CD14-positive monocyte (primary cell): Measurements from ENCODE around the gene TIMM9. TPM values are rescaled to one million over a fixed set of nuclear protein-coding genes. Genes with fewer than 3 reads are reported as not detected.

Experiments
- DNase-seq, 3 donors: peaks; one replicate each; pipeline ENCODE4 v3.0.0-alpha.2; 2011 to 2022
- H2AFZ ChIP-seq: 2 replicates; pipeline ENCODE4 v1.6.0; 2012; ENCODE audit warnings: mild to moderate bottlenecking, low read depth, low read length, inconsistent platforms; ENCODE audit not compliant: insufficient read depth, poor library complexity, severe bottlenecking
- H3K27ac ChIP-seq, 2 donors: 1 replicate in 1 of 2; 2 replicates in 1 of 2; pipeline ENCODE4 v1.5.1; 2012 to 2013; ENCODE audit warnings: low read length in 2 of 2, control low read depth in 1 of 2, inconsistent platforms in 1 of 2, low read depth in 1 of 2, mild to moderate bottlenecking in 1 of 2
- H3K27me3 ChIP-seq, 2 donors: one replicate each; pipeline versions ENCODE4 v1.6.0 to v1.6.1; 2011 to 2013; ENCODE audit warnings: low read length in 2 of 2; ENCODE audit not compliant: control insufficient read depth in 2 of 2, insufficient read depth in 2 of 2
- H3K36me3 ChIP-seq, 2 donors: replicated peaks in 1 of 2; 1 replicate in 1 of 2; 2 replicates in 1 of 2; pipeline versions ENCODE4 v1.5.1 to v1.6.1; 2012 to 2013; ENCODE audit warnings: low read length in 2 of 2, control low read depth in 1 of 2, inconsistent platforms in 1 of 2, mild to moderate bottlenecking in 1 of 2; ENCODE audit not compliant: insufficient read depth in 2 of 2, control insufficient read depth in 1 of 2
- H3K4me1 ChIP-seq, 2 donors: 1 replicate in 1 of 2; 2 replicates in 1 of 2; pipeline versions ENCODE4 v1.5.1 to v1.6.1; 2012 to 2013; ENCODE audit warnings: low read length in 2 of 2, control low read depth in 1 of 2, inconsistent platforms in 1 of 2, mild to moderate bottlenecking in 1 of 2, moderate library complexity in 1 of 2; ENCODE audit not compliant: insufficient read depth in 2 of 2, control insufficient read depth in 1 of 2
- H3K4me2 ChIP-seq: replicated peaks from 2 replicates; pipeline ENCODE3; 2012; ENCODE audit warnings: low read length, moderate library complexity, mild to moderate bottlenecking; ENCODE audit not compliant: poor library complexity, severe bottlenecking; ENCODE audit errors: extremely low read depth
- H3K4me3 ChIP-seq, 3 experiments: fragments of 200-600 bp in 1 of 3; sonication (generic) in 1 of 3; replicated peaks in 1 of 3; 1 replicate in 2 of 3; 2 replicates in 1 of 3; pipeline ENCODE4 v1.5.1; 2011 to 2013; ENCODE audit warnings: low read length in 3 of 3, mild to moderate bottlenecking in 3 of 3, control low read depth in 2 of 3, low read depth in 2 of 3, inconsistent platforms in 1 of 3, moderate library complexity in 1 of 3
- H3K79me2 ChIP-seq: 2 replicates; pipeline ENCODE4 v1.6.0; 2012; ENCODE audit warnings: mild to moderate bottlenecking, control low read depth, inconsistent platforms, low read length, moderate library complexity; ENCODE audit not compliant: insufficient read depth
- H3K9ac ChIP-seq: 2 replicates; pipeline ENCODE4 v1.6.0; 2017; ENCODE audit warnings: low read length, mild to moderate bottlenecking; ENCODE audit not compliant: insufficient read depth, poor library complexity, severe bottlenecking
- H3K9me3 ChIP-seq, 2 donors: replicated peaks in 1 of 2; 1 replicate in 1 of 2; 2 replicates in 1 of 2; pipeline versions ENCODE4 v1.5.1 to v1.6.1; 2012 to 2013; ENCODE audit warnings: low read length in 2 of 2, control low read depth in 1 of 2; ENCODE audit not compliant: control insufficient read depth in 1 of 2, insufficient read depth in 1 of 2
- H4K20me1 ChIP-seq: 2 replicates; pipeline ENCODE4 v1.6.0; 2012; ENCODE audit warnings: mild to moderate bottlenecking, low read length, control low read depth, moderate library complexity; ENCODE audit not compliant: insufficient read depth
- H3K27ac Mint-ChIP-seq, 7 donors: one replicate each; pipeline ENCODE4 v1.8.0; 2020; ENCODE audit warnings: mild to moderate bottlenecking in 7 of 7, mixed read lengths in 7 of 7, moderate library complexity in 6 of 7, inconsistent platforms in 2 of 7
- H3K27me3 Mint-ChIP-seq, 3 donors: one replicate each; pipeline ENCODE4 v1.8.0; 2021 to 2022; ENCODE audit warnings: low read depth in 3 of 3, mild to moderate bottlenecking in 3 of 3, mixed read lengths in 3 of 3, moderate library complexity in 3 of 3, inconsistent platforms in 1 of 3
- H3K36me3 Mint-ChIP-seq, 2 donors: one replicate each; pipeline ENCODE4 v1.8.0; 2020; ENCODE audit warnings: mixed read lengths in 2 of 2, inconsistent platforms in 1 of 2, mild to moderate bottlenecking in 1 of 2
- H3K4me1 Mint-ChIP-seq: one replicate; pipeline ENCODE4 v1.8.0; 2020; ENCODE audit warnings: mild to moderate bottlenecking, mixed read lengths
- H3K4me3 Mint-ChIP-seq, 2 donors: one replicate each; pipeline ENCODE4 v1.8.0; 2020; ENCODE audit warnings: mild to moderate bottlenecking in 2 of 2, mixed read lengths in 2 of 2, moderate library complexity in 1 of 2
- H3K9me3 Mint-ChIP-seq, 7 donors: one replicate each; pipeline ENCODE4 v1.8.0; 2020 to 2022; ENCODE audit warnings: mixed read lengths in 7 of 7, mild to moderate bottlenecking in 6 of 7, moderate library complexity in 6 of 7, inconsistent platforms in 2 of 7
- WGBS: methylation state at CpG from one replicate; pipeline ENCODE4 v1.1.5; 2013; ENCODE audit warnings: missing lambda C conversion rate; ENCODE audit not compliant: insufficient coverage; 5-methylcytosine and 5-hydroxymethylcytosine counted together
- intact Hi-C, 2 donors: fragments of 100-400 bp; cut with micrococcal nuclease; formaldehyde crosslinking; loops; one replicate each; pipeline versions ENCODE4 v1.15.0 to v1.15.1; 2023
- polyA plus RNA-seq, 3 donors: library from polyadenylated mRNA; depleted of rRNA in 1 of 3; unstranded in 2 of 3; stranded (reverse) in 1 of 3; fragments of 300-500 nt in 2 of 3; fragments of >200 nt in 1 of 3; fragmentation: Illumina TruSeq in 2 of 3; gene quantifications; 1 replicate in 2 of 3; 2 replicates in 1 of 3; pipeline ENCODE4 v1.2.3, GENCODE V29; 2012 to 2021
- TF ChIP-seq, protein P1 (sequence below): fragments of 200-600 bp; IDR thresholded peaks from one replicate; pipeline ENCODE4 v1.8.0; 2022; ENCODE audit warnings: antibody characterized with exemption, mild to moderate bottlenecking

The TIMM9 gene
- polyA plus RNA-seq, 3 donors = 26.2 to 45.7 (median 29.9) TPM

DNA sequence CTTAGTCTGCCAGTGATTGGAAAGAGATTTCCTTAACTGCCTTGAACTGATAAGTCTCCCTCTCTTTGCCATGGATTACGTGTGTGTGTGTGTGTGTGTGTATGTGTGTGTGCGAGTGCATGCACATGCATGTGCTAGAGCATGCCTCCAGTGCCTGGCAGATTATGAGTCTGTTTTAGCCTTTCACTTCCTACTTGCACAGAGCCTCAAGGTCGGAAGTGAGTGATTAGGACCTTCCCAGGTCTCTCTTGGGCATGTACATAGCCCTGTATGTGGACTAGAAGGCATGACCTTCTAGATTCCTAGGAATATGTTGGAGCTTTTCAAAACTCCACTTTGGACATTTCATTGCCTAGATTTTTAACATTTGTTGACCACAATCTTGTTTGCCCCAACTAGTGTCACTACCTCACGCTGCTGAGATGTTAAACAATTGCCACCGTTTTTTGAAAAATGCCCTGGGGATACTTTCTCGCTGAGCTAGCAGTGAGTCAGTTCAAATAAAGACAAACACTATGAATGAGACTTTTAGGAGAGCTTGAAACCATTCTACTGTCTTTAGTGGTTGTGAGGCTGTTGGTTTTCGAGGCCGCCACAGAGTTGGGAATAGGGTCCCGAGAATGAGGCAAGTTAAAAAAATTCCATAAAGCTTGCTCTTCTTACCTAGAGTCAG lies 28.4 kb upstream of the TIMM9 start:
- Mint-ChIP-seq H3K4me1 (no peaks in the 10 kb centered on the region), H3K9me3 (no peaks in the 10 kb centered on the region), H3K36me3 (peaks cover 63 to 81% of the 10 kb centered on the region in 2 donors), H3K4me3 (no peak overlapping the region), H3K27me3 (peaks cover 0 to 1% (median 0%) of the 10 kb centered on the region in 3 donors), H3K27ac (no peak overlapping the region)
- no peak overlapping the region for H2AFZ ChIP-seq
- H3K27ac ChIP-seq = no peak overlapping the region
- intact Hi-C loops = no loop called here
- no peaks in the 10 kb centered on the region for H3K27me3 ChIP-seq
- H3K4me2 ChIP-seq = no peak overlapping the region
- H3K9ac ChIP-seq = no peak overlapping the region
- H3K4me3 ChIP-seq = no peak overlapping the region
- H3K4me1 ChIP-seq = no peaks in the 10 kb centered on the region
- DNase-seq = no peak
- no peaks in the 10 kb centered on the region for H4K20me1 ChIP-seq
- H3K9me3 ChIP-seq = no peaks in the 10 kb centered on the region
- TF ChIP-seq, protein P1, sequence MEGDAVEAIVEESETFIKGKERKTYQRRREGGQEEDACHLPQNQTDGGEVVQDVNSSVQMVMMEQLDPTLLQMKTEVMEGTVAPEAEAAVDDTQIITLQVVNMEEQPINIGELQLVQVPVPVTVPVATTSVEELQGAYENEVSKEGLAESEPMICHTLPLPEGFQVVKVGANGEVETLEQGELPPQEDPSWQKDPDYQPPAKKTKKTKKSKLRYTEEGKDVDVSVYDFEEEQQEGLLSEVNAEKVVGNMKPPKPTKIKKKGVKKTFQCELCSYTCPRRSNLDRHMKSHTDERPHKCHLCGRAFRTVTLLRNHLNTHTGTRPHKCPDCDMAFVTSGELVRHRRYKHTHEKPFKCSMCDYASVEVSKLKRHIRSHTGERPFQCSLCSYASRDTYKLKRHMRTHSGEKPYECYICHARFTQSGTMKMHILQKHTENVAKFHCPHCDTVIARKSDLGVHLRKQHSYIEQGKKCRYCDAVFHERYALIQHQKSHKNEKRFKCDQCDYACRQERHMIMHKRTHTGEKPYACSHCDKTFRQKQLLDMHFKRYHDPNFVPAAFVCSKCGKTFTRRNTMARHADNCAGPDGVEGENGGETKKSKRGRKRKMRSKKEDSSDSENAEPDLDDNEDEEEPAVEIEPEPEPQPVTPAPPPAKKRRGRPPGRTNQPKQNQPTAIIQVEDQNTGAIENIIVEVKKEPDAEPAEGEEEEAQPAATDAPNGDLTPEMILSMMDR = no peak
- no peaks in the 10 kb centered on the region for H3K79me2 ChIP-seq
- H3K36me3 ChIP-seq = peaks cover 46 to 85% of the 10 kb centered on the region in 2 donors
- 100% methylated on average over 1 of the region's 9 CpGs for WGBS

DNA sequence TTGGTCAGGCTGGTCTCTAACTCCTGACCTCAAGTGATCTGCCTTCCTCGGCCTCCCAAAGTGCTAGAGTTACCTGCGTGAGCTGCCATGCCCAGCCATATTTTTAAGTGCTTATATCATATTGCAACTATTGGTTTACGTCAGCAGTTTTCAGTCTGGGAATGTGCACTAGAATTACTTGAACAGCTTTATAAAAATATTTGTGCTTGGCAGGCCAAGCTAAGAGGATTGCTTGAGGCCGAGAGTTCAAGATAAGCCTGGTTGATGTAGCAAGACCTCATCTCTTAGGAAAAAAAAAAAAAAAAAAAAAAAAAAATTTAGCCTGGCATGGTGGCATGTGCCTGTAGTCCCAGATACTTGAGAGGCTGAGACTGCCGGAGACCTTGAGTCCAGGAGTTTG lies 17.3 kb upstream of the TIMM9 start:
- H3K27me3 ChIP-seq = no peaks in the 10 kb centered on the region
- no peak overlapping the region for H3K4me3 ChIP-seq
- Mint-ChIP-seq H3K36me3 (peaks cover 29 to 60% of the 10 kb centered on the region in 2 donors), H3K9me3 (no peaks in the 10 kb centered on the region), H3K27ac (no peak overlapping the region), H3K27me3 (no peaks in the 10 kb centered on the region), H3K4me3 (no peak overlapping the region), H3K4me1 (peaks cover 5% of the 10 kb centered on the region)
- 100% methylated on average over 2 of the region's 5 CpGs for WGBS
- no peaks in the 10 kb centered on the region for H4K20me1 ChIP-seq
- no peak overlapping the region for H3K4me2 ChIP-seq
- no peak overlapping the region for H3K27ac ChIP-seq
- no peaks in the 10 kb centered on the region for H3K9me3 ChIP-seq
- no peaks in the 10 kb centered on the region for H3K79me2 ChIP-seq
- peaks cover 0 to 4% of the 10 kb centered on the region in 2 donors for H3K4me1 ChIP-seq
- H2AFZ ChIP-seq = no peak overlapping the region
- peaks cover 28 to 57% of the 10 kb centered on the region in 2 donors for H3K36me3 ChIP-seq
- TF ChIP-seq, protein P1 = no peak
- DNase-seq = no peak
- intact Hi-C loops = no loop called here
- no peak overlapping the region for H3K9ac ChIP-seq
